ENCODE results near the gene SYT13.

Gene SYT13

DNA sequence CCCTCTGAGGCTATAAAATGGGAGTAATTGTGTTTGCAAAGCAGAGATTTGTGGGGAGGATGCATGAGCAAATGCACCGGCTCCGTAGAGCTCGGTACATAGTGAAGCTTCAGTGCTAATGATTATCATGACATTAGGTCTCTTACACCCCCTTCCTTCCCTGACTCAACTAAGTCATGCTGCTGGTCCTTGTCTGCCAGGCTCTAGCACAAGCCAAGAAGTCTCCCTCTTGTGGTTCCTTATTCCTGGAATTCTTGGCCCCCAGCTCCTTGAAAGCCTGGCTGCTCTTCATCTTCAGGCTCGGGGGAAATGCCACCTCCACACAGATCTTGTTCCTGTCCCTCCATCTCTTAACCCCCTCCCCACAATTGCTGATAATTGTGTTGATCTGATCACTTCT, 45.7 kb upstream of the SYT13 start:
- Histone ChIP-seq H3K9me3 (ENCODE audit: insufficient read depth, low read length) (peaks cover 13% of the 10 kb centered on the region), H3K27me3 (ENCODE audit: insufficient read depth, insufficient read length) (peaks cover 12% of the 10 kb centered on the region)
- TF ChIP-seq YY1 (IDR thresholded peaks at IDR 0.05; ENCODE audit: insufficient read depth, insufficient read length) (no peak), SUZ12 (IDR thresholded peaks at IDR 0.05; ENCODE audit: extremely low read depth, insufficient read depth, insufficient read length) (no peak), ZNF274 (IDR thresholded peaks at IDR 0.05; ENCODE audit: low read depth, low read length) (no peak)

DNA sequence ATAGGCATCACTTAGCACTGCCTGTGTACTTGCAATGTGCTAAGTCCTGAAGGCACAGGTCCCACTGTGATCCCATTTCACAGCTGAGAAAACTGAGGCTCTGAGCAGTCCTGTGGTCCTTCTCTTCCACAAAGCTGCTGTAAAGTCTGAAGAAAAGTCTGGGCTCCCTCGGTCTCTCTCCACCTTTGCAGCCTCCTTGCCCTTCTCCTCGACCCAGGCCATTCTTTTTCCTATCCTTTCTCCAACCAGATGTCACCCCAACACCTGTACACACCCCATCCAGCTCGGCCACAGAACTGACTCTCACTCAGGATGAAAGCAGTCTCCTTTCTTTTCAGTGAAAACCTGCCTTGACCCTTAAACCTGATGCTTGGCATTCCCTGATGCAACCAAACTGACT, 42.6 kb upstream of the SYT13 start:
- no peaks in the 10 kb centered on the region for H3K36me3 ChIP-seq (ENCODE audit: insufficient read depth, insufficient read length, low read length)
- H3K4me3 ChIP-seq (ENCODE audit: insufficient read length, low read depth), result no peak overlapping the region
- H3K27me3 ChIP-seq (ENCODE audit: insufficient read depth, insufficient read length), result peaks cover 16% of the 10 kb centered on the region
- H3K4me1 ChIP-seq (ENCODE audit: insufficient read depth, insufficient read length), result no peaks in the 10 kb centered on the region
- DNase-seq (ENCODE audit: low read depth, low spot score), result no peak
- TF ChIP-seq SUZ12 (IDR thresholded peaks at IDR 0.05; ENCODE audit: extremely low read depth, insufficient read depth, insufficient read length) (no peak), YY1 (IDR thresholded peaks at IDR 0.05; ENCODE audit: insufficient read depth, insufficient read length) (no peak), ZNF274 (IDR thresholded peaks at IDR 0.05; ENCODE audit: low read depth, low read length) (no peak)
- no peak overlapping the region for H3K9ac ChIP-seq (ENCODE audit: insufficient read length, low read depth)
- H3K9me3 ChIP-seq (ENCODE audit: insufficient read depth, low read length), result peaks cover 19% of the 10 kb centered on the region

More for the DNA sequence above, 45.7 kb upstream of the SYT13 start:
- Histone ChIP-seq H3K4me1 (ENCODE audit: insufficient read depth, insufficient read length) (no peaks in the 10 kb centered on the region), H3K4me3 (ENCODE audit: insufficient read length, low read depth) (no peak overlapping the region), H3K9ac (ENCODE audit: insufficient read length, low read depth) (no peak overlapping the region), H3K36me3 (ENCODE audit: insufficient read depth, insufficient read length, low read length) (no peaks in the 10 kb centered on the region)
- DNase-seq (ENCODE audit: low read depth, low spot score), result no peak

DNA sequence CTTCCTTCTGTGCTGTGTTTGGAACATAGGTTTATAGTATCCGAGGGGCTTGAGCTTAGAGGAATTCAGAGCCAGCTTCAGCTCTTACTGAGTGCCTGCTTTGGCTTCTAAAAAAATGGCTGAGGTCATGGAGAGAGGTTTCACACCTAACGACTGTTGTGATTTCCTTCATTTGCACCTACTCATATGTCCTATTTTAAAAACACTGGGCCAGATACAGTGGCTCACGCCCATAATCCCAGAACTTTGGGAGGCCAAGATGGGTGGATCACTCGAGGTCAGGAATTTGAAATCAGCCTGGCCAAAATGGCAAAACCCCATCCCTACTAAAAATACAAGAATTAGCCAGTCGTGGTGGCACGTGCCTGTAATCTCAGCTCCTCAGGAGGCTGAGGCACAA, 38.3 kb upstream of the SYT13 start:
- Histone ChIP-seq H3K27me3 (ENCODE audit: insufficient read depth, insufficient read length) (peaks cover 29% of the 10 kb centered on the region), H3K9ac (ENCODE audit: insufficient read length, low read depth) (no peak overlapping the region), H3K36me3 (ENCODE audit: insufficient read depth, insufficient read length, low read length) (no peaks in the 10 kb centered on the region), H3K9me3 (ENCODE audit: insufficient read depth, low read length) (peaks cover 19% of the 10 kb centered on the region), H3K4me1 (ENCODE audit: insufficient read depth, insufficient read length) (peaks cover 1% of the 10 kb centered on the region), H3K4me3 (ENCODE audit: insufficient read length, low read depth) (no peak overlapping the region)
- TF ChIP-seq ZNF274 (IDR thresholded peaks at IDR 0.05; ENCODE audit: low read depth, low read length) (no peak), SUZ12 (IDR thresholded peaks at IDR 0.05; ENCODE audit: extremely low read depth, insufficient read depth, insufficient read length) (no peak), YY1 (IDR thresholded peaks at IDR 0.05; ENCODE audit: insufficient read depth, insufficient read length) (no peak)
- DNase-seq (ENCODE audit: low read depth, low spot score), result no peak

DNA sequence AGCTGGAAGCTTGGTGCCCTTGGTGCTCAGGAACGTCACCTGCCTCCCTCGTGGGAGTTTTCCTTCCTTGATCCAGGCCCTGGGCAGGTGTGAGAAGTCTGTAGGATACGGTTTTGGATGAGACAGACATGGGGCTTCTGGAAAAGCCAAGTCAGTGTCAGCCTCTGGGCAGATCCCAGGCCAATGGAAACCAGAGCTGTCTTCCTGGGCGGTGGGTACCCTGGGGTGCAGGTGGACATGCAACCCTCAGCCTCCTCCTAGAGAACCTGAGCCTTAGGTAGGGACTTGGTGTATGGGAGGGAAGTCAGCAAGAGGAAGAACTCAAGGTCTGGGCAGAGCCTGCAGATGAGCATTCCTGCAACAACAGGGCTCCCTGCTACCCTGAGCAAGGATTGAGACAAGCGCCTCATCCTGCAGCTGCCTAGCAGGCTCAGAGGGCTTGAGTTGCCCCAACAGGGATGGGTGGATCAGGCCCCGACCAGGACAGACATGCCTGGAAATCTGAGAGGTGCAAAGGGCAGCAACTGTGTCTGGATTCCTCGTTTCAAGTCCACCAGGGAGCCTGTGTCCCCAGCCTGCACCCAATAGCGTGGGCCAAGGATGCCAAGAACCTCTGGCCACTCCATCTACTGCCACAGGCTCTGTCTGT, 37.6 kb upstream of the SYT13 start:
- peaks cover 19% of the 10 kb centered on the region for H3K9me3 ChIP-seq (ENCODE audit: insufficient read depth, low read length)
- no peak overlapping the region for H3K9ac ChIP-seq (ENCODE audit: insufficient read length, low read depth)
- H3K4me3 ChIP-seq (ENCODE audit: insufficient read length, low read depth), result no peak overlapping the region
- peaks cover 1% of the 10 kb centered on the region for H3K4me1 ChIP-seq (ENCODE audit: insufficient read depth, insufficient read length)
- DNase-seq (ENCODE audit: low read depth, low spot score), result no peak
- H3K27me3 ChIP-seq (ENCODE audit: insufficient read depth, insufficient read length), result peaks cover 29% of the 10 kb centered on the region
- TF ChIP-seq SUZ12 (IDR thresholded peaks at IDR 0.05; ENCODE audit: extremely low read depth, insufficient read depth, insufficient read length), result no peak
- TF ChIP-seq ZNF274 (IDR thresholded peaks at IDR 0.05; ENCODE audit: low read depth, low read length), result no peak
- TF ChIP-seq YY1 (IDR thresholded peaks at IDR 0.05; ENCODE audit: insufficient read depth, insufficient read length), result no peak
- no peaks in the 10 kb centered on the region for H3K36me3 ChIP-seq (ENCODE audit: insufficient read depth, insufficient read length, low read length)

DNA sequence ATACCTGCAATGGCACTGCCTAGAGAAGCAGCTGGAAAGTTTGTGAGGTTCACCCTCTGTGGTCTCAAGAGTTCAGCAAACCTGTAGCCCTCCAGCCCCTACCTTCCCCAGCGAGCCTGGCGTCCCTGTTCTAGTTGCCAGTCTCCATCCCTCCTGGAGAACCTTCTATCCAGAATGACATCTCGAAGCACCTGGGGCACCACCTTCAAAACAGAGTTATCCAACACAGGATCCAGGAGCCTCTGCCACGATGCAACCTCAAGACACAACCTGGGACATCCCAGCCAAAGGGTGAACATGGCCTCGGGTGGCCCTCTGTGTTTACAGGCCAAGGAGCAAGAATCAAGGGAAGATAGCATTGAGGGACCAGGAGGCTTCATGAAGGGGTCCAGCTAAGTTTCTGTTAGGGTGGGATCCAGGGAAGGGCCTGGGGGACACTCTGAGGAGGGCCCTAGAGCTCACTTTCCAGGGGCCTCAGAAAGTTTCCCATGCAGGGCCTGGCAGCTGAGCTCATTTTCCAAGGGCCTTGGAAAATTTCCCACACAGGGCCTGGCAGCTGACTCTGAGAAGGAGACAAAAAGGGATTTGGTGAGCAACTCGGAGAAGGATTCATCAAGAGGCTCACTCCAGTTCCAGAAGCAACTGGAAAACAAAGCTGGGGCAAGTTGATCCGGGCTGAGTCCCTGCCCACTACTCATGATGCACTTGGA, 36.9 kb upstream of the SYT13 start:
- Histone ChIP-seq H3K36me3 (ENCODE audit: insufficient read depth, insufficient read length, low read length) (no peaks in the 10 kb centered on the region), H3K4me3 (ENCODE audit: insufficient read length, low read depth) (no peak overlapping the region), H3K4me1 (ENCODE audit: insufficient read depth, insufficient read length) (peaks cover 1% of the 10 kb centered on the region), H3K9ac (ENCODE audit: insufficient read length, low read depth) (no peak overlapping the region), H3K27me3 (ENCODE audit: insufficient read depth, insufficient read length) (peaks cover 31% of the 10 kb centered on the region), H3K9me3 (ENCODE audit: insufficient read depth, low read length) (peaks cover 19% of the 10 kb centered on the region)
- no peak for DNase-seq (ENCODE audit: low read depth, low spot score)
- no peak for TF ChIP-seq SUZ12 (IDR thresholded peaks at IDR 0.05; ENCODE audit: extremely low read depth, insufficient read depth, insufficient read length)
- no peak for TF ChIP-seq YY1 (IDR thresholded peaks at IDR 0.05; ENCODE audit: insufficient read depth, insufficient read length)
- no peak for TF ChIP-seq ZNF274 (IDR thresholded peaks at IDR 0.05; ENCODE audit: low read depth, low read length)

DNA sequence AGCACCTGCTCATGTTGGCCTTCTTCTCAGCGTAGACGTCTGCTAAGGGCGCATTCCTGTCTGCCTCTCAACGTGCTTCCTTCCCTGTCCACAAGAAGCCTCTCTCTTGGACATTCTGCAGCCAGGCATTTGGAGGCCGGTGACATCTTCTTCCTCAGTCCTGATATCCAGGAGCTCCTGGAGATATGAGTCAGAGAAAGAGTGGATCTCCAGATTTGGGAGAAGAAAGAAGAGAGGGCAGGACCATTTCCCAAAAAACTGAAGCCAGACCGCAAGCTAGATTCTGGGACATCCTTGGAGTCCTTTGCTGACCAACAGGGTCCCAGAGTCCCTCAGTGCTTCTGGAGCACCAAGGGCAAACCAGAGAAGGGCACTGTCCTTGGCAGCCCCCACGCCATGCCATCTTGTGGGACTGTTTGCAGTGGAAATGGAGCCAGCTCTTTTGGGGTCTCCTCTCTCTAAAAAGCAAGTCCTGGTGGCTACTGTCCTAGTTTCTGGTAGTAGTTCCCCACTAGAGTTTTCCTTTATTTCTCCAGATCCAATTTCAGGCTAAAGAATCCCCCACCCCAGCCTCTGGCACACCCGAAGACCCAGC, 36.1 kb upstream of the SYT13 start:
- Histone ChIP-seq H3K36me3 (ENCODE audit: insufficient read depth, insufficient read length, low read length) (no peaks in the 10 kb centered on the region), H3K27me3 (ENCODE audit: insufficient read depth, insufficient read length) (peaks cover 31% of the 10 kb centered on the region)
- no peak for TF ChIP-seq ZNF274 (IDR thresholded peaks at IDR 0.05; ENCODE audit: low read depth, low read length)
- no peak for TF ChIP-seq SUZ12 (IDR thresholded peaks at IDR 0.05; ENCODE audit: extremely low read depth, insufficient read depth, insufficient read length)
- no peak for TF ChIP-seq YY1 (IDR thresholded peaks at IDR 0.05; ENCODE audit: insufficient read depth, insufficient read length)

DNA sequence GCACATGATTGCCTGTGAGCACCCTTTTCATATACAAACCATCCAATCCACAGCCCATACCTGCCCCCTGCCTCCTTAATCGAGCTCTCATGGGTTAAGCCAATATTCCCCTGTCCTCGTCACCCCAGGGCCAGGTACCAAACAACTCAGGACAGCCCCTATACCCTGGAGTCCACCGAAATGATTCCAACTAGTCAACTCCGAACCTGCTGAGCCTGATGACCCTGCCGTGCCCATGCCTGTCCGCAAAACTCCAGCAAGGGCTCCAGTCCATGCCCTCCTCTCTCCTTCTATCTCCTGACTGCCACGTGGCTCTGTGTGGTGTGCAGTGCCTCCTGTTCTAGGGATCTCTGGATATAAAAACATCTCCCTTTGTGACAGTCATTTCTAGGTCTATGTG, 35.5 kb upstream of the SYT13 start:
- peaks cover 5% of the 10 kb centered on the region for H3K9me3 ChIP-seq (ENCODE audit: insufficient read depth, low read length)
- no peak for DNase-seq (ENCODE audit: low read depth, low spot score)
- TF ChIP-seq SUZ12 (IDR thresholded peaks at IDR 0.05; ENCODE audit: extremely low read depth, insufficient read depth, insufficient read length), result no peak
- H3K4me1 ChIP-seq (ENCODE audit: insufficient read depth, insufficient read length), result peaks cover 1% of the 10 kb centered on the region
- no peak overlapping the region for H3K4me3 ChIP-seq (ENCODE audit: insufficient read length, low read depth)
- H3K27me3 ChIP-seq (ENCODE audit: insufficient read depth, insufficient read length), result peaks cover 31% of the 10 kb centered on the region
- H3K36me3 ChIP-seq (ENCODE audit: insufficient read depth, insufficient read length, low read length), result no peaks in the 10 kb centered on the region
- H3K9ac ChIP-seq (ENCODE audit: insufficient read length, low read depth), result no peak overlapping the region

More for the DNA sequence above, 36.1 kb upstream of the SYT13 start:
- no peak for DNase-seq (ENCODE audit: low read depth, low spot score)
- Histone ChIP-seq H3K4me3 (ENCODE audit: insufficient read length, low read depth) (no peak overlapping the region), H3K9ac (ENCODE audit: insufficient read length, low read depth) (no peak overlapping the region), H3K9me3 (ENCODE audit: insufficient read depth, low read length) (peaks cover 10% of the 10 kb centered on the region), H3K4me1 (ENCODE audit: insufficient read depth, insufficient read length) (peaks cover 1% of the 10 kb centered on the region)
